ENCODE data around the gene PTAFR. TPM values are rescaled to one million over a fixed set of nuclear protein-coding genes. Genes with fewer than 3 reads are reported as not detected.
A peak's percentile ranks its signal among the peaks of the same experiment; 100 is the strongest.

The PTAFR gene
- total RNA-seq, 1 experiment from 2014 or later, result 1.9 TPM

GRCh38 chr1:28199328-28200233 is 23.1 kb upstream of the PTAFR start:
- H4K20me1 ChIP-seq (ENCODE audit: control insufficient read depth, insufficient read depth, insufficient read length), result no peaks in the 10 kb centered on the region
- no peak for DNase-seq
- H2BK20ac ChIP-seq (ENCODE audit: low read depth, low read length, poor library complexity, severe bottlenecking), result no peak overlapping the region
- no peak overlapping the region for H3K9ac ChIP-seq (ENCODE audit: extremely low read depth, insufficient read length, low read length)
- H3K14ac ChIP-seq (ENCODE audit: insufficient read depth, low read length), result no peak overlapping the region
- no peak overlapping the region for H3K56ac ChIP-seq (ENCODE audit: insufficient read length, low read depth, low read length)
- H2BK120ac ChIP-seq (ENCODE audit: low read depth, low read length, poor library complexity, severe bottlenecking), result no peak overlapping the region
- peaks cover 7% of the 10 kb centered on the region; the same call in 1 of the 2 replicates for H3K4me1 ChIP-seq (ENCODE audit: insufficient read depth, low read length)
- H3K27ac ChIP-seq (ENCODE audit: insufficient read length, low read depth, low read length), result no peak overlapping the region
- H3T11ph ChIP-seq (ENCODE audit: low read length), result no peak overlapping the region
- Mint-ChIP-seq H3K27me3 (ENCODE audit: low read depth) (peaks cover 1% of the 10 kb centered on the region; the same call in 1 of the 2 replicates), H3K4me3 (no peak overlapping the region), H3K27ac (peak overlapping the region in 1 of 3 experiments; percentile 13; a peak in 1 of 7 replicates), H3K36me3 (ENCODE audit: insufficient read depth in 1 of 3, low read depth in 3 of 3) (peaks cover 26 to 57% (median 45%) of the 10 kb centered on the region in 3 experiments; a peak in 6 of 7 replicates), H3K4me1 (peaks cover 24 to 25% of the 10 kb centered on the region in 2 experiments), H3K9me3 (no peaks in the 10 kb centered on the region)
- H3K4me2 ChIP-seq (ENCODE audit: insufficient read depth, insufficient read length, low read length), result no peak overlapping the region
- H3K23ac ChIP-seq (ENCODE audit: insufficient read length, low read depth, low read length), result no peak overlapping the region
- no peak for TF ChIP-seq CTCF (conservative IDR thresholded peaks at IDR 0.05)
- no peaks in the 10 kb centered on the region for H3K79me2 ChIP-seq (ENCODE audit: insufficient read depth, low read length)
- WGBS (ENCODE audit: extremely low coverage, insufficient read length, low lambda C conversion rate), result no CpG with 5 or more reads among the region's 8 CpGs
- H2AFZ ChIP-seq (ENCODE audit: low read length), result no peak overlapping the region
- H3K9me3 ChIP-seq (ENCODE audit: control insufficient read depth, low read depth, low read length), result no peaks in the 10 kb centered on the region
- H3K23me2 ChIP-seq (ENCODE audit: insufficient read length, low read depth, low read length, poor library complexity, severe bottlenecking), result no peaks in the 10 kb centered on the region
- no peak overlapping the region for H2BK5ac ChIP-seq (ENCODE audit: insufficient read length, low read length)
- H3K27me3 ChIP-seq (ENCODE audit: insufficient read depth, low read length), result no peaks in the 10 kb centered on the region
- H4K91ac ChIP-seq (ENCODE audit: insufficient read length, low read depth, low read length), result no peak overlapping the region
- no peaks in the 10 kb centered on the region for H3K79me1 ChIP-seq (ENCODE audit: insufficient read depth, low read depth, low read length, poor library complexity, severe bottlenecking)
- H2BK15ac ChIP-seq (ENCODE audit: low read depth, low read length), result no peak overlapping the region
- no peak overlapping the region for H4K5ac ChIP-seq (ENCODE audit: insufficient read length, low read depth, low read length)
- no peak overlapping the region for H2AK5ac ChIP-seq (ENCODE audit: insufficient read length, low read length)
- no peak overlapping the region for H4K8ac ChIP-seq (replicated peaks; ENCODE audit: insufficient read length, low read depth, low read length)
- H3K4ac ChIP-seq (ENCODE audit: low read depth, low read length), result no peak overlapping the region
- H3K18ac ChIP-seq (ENCODE audit: insufficient read length, low read depth, low read length), result no peak overlapping the region
- no peak overlapping the region for H2BK12ac ChIP-seq (ENCODE audit: insufficient read length, low read depth, low read length)
